ENCODE data around the gene UBE2D2. TPM values are rescaled to one million over a fixed set of nuclear protein-coding genes. Genes with fewer than 3 reads are reported as not detected.
"Not testable (repeated sequence)": the region's sequence is repeated elsewhere in the genome, so short reads cannot be mapped to it uniquely, and the experiment has no call there.

The UBE2D2 gene
- total RNA-seq = 100 to 1,000 TPM; 262 to 289 TPM

DNA sequence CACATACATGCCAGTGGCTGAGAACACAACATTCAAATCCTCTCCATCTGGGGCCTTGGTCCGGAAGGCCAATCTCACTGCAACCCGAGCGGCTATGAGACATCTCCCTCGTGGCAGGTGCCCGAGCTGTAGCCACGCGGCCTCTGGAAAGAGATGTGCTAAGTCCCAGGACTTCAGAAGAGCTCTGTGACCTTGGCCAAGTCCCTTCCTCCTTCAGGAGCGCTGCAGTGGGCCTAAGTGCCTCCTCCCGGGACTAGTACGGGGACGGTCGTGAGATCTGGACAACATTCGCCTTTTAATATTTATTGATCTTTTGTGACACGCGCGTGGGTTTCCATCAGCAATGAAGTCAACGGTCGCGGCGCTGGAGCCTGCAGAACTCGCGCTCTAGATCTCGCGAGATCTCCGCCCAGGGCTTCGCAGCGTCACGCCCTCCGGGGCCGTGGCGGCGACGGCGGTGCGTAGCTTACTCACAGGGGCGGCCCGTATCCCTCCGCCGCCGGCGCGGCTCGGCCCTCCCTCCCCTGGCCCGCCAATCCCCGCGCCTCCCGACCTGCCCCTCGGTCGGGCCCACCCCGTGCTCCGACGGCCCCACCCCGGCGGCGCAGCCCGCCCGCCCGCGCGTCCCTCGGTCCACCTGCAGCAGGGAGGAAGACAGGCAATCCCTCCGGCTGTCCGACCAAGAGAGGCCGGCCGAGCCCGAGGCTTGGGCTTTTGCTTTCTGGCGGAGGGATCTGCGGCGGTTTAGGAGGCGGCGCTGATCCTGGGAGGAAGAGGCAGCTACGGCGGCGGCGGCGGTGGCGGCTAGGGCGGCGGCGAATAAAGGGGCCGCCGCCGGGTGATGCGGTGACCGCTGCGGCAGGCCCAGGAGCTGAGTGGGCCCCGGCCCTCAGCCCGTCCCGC is at the start of gene UBE2D2:
TSS of gene UBE2D2 (plus strand) at position 588 of the 903 bp plus-strand sequence. CDS start 453 bp downstream, outside the sequence.
- intact Hi-C loops (cut with DNase I, micrococcal nuclease) = loop anchor here (1.0 to 10.0 kb wide), 18 partner anchors 14 to 1384 kb away; partner anchors contain the start of genes PURA (in 2 of the 2), SPATA24 (in 2 of the 2), ANKHD1 (in 1 of the 2) and BRD8 (in 1 of the 2)
- Mint-ChIP-seq H3K36me3 (ENCODE audit: low read depth) (peaks cover 33% of the 10 kb centered on the region), H3K27me3 (no peaks in the 10 kb centered on the region), H3K9me3 (ENCODE audit: low read depth) (no peaks in the 10 kb centered on the region), H3K4me3 (peak within 1 kb of the TSS; percentile 99), H3K27ac (peak within 1 kb of the TSS; percentile 99), H3K4me1 (peaks cover 27% of the 10 kb centered on the region)
- peak; percentile 99 for DNase-seq
- ChIA-PET CTCF (interaction anchor here (0.7 to 6.7 kb wide), 11 partner anchors 9 to 150 kb away, joined by 3 to 63 read pairs (median 4); partner anchors contain the start of gene STING1), POLR2A (interaction anchor here (0.6 to 6.2 kb wide), 7 partner anchors 10 to 157 kb away, joined by 3 to 40 read pairs (median 3); partner anchors contain the start of genes SPATA24 and STING1)
- ATAC-seq = peak; percentile 89

DNA sequence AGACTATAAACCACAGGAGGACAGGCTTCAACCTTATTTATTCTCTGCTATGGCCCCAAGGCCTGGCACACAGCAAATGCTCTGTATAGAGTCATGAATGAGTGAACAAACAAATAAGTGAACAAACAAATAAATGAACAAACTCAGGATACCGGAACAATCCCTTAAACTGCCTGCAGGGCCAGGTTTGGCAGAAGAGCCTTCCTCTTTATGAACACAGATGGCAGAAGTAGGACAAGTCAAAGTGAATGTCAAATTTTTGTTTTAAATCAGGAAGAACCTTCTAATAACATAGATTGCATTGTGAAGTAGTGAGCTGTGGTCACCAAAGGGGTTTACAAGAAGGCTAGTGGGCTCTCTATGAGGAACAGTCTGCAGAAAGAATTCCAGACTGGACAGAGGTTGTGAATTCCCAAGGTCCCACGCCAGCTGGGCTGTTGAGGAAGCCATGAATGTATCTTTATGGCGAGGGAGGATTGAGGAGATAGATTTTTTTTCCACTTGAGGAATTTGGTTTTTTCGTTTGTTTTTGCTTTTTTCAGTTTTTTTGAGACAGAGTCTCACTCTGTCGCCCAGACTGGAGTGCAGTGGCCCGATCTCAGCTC is 48.3 kb upstream of the UBE2D2 start:
- H3K4me3 Mint-ChIP-seq = no peak overlapping the region
- no peak for ATAC-seq

DNA sequence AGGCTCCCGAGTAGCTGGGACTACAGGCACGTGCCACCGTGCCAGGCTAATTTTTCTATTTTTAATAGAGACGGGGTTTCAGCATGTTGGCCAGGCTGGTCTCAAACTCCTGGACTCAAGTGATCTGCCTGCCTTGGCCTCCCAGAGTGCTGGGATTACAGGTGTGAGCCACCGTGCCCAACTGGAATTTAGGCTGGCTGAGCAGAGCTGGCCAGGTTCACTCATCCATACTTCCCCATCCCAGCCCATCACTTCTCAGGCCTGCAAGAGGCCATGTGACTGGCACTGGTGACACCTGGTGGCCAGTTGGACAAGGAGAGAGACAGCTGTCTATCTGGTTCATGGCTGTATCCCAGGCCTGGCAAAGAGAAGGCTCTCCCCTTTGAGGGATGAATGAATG is 47.7 kb upstream of the UBE2D2 start:
- ChIA-PET POLR2A (interaction anchor here (2.2 to 2.4 kb wide), 2 partner anchors 31 to 91 kb away, joined by 8 to 9 read pairs; partner anchors contain the start of gene STING1), CTCF (interaction anchor here (0.6 to 10.6 kb wide), 29 partner anchors 14 to 222 kb away, joined by 3 to 254 read pairs (median 4); partner anchors contain the start of genes SMIM33 and STING1)
- not testable (repeated sequence) for H3K9me3 Mint-ChIP-seq (ENCODE audit: low read depth); H3K4me3 Mint-ChIP-seq; H3K36me3 Mint-ChIP-seq (ENCODE audit: low read depth); H3K27me3 Mint-ChIP-seq
- ATAC-seq = peak; percentile 65
- H3K27ac Mint-ChIP-seq = peak overlapping the region; percentile 22
- intact Hi-C loops (cut with DNase I, micrococcal nuclease) = loop anchor here (1.0 to 5.0 kb wide), 6 partner anchors 31 to 221 kb away; partner anchors contain the start of genes STING1 (in 2 of the 2) and MATR3 (in 1 of the 2)
- peaks cover 58% of the 10 kb centered on the region for H3K4me1 Mint-ChIP-seq
- DNase-seq = peak; percentile 89

More for the DNA sequence above, 48.3 kb upstream of the UBE2D2 start:
- no peaks in the 10 kb centered on the region for H3K36me3 Mint-ChIP-seq (ENCODE audit: low read depth)
- no peaks in the 10 kb centered on the region for H3K27me3 Mint-ChIP-seq
- intact Hi-C loops (cut with DNase I, micrococcal nuclease) = loop anchor here (1.0 to 5.0 kb wide), 7 partner anchors 30 to 221 kb away; partner anchors contain the start of genes STING1 (in 2 of the 2), DNAJC18 (in 1 of the 2) and MATR3 (in 1 of the 2)
- DNase-seq = peak; percentile 15
- H3K4me1 Mint-ChIP-seq = peaks cover 55% of the 10 kb centered on the region
- CTCF ChIA-PET = interaction anchor here (0.6 to 10.6 kb wide), 24 partner anchors 14 to 222 kb away, joined by 3 to 254 read pairs (median 4); partner anchors contain the start of genes SMIM33 and STING1
- H3K27ac Mint-ChIP-seq = peak overlapping the region; percentile 16
- POLR2A ChIA-PET = interaction anchor here (1.1 to 2.4 kb wide), 4 partner anchors 31 to 90 kb away, joined by 3 to 9 read pairs (median 6); partner anchors contain the start of gene STING1
- peaks cover 3% of the 10 kb centered on the region for H3K9me3 Mint-ChIP-seq (ENCODE audit: low read depth)

DNA sequence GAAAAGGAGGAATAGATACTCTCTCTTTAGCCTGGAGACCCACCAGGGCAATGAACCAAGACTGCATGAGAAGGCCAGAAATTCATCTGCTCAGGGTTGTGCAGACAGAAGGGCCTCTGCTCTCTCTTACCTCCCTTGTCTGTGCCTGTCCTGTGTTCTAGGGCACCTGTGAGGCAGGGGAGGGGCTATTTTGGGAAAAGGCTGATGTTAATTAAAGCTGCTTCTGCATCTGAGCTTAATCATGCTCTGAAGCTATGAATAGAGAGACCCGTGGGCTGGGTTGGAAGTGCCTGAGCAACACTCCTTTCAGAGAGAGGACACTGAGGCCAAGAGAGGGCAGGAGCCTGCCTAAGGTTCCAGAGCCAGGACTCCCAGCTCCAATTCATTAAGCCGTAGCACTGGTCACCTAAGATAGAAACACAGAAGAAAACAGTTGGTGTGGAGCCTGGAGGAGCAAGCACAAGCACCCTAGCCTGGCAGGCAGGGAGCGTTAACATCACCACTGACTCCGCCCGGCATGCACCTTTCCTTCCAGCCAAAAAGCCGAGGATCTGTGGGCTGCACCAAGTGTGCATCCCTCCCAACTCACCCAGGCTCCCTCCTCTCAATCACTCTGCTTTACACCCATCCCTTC is 47.2 kb upstream of the UBE2D2 start:
- Mint-ChIP-seq H3K36me3 (ENCODE audit: low read depth) (no peaks in the 10 kb centered on the region), H3K4me3 (no peak overlapping the region), H3K27ac (peak overlapping the region; percentile 22), H3K4me1 (peaks cover 60% of the 10 kb centered on the region), H3K27me3 (no peaks in the 10 kb centered on the region), H3K9me3 (ENCODE audit: low read depth) (peaks cover 3% of the 10 kb centered on the region)
- ChIA-PET CTCF (interaction anchor here (0.6 to 10.6 kb wide), 24 partner anchors 17 to 1044 kb away, joined by 3 to 254 read pairs (median 4); partner anchors contain the start of genes CXXC5 and STING1), POLR2A (interaction anchor here (2.2 to 2.4 kb wide), 2 partner anchors 32 to 91 kb away, joined by 8 to 9 read pairs; partner anchors contain the start of gene STING1)
- intact Hi-C loops (cut with DNase I, micrococcal nuclease) = loop anchor here (1.0 to 5.0 kb wide), 6 partner anchors 31 to 222 kb away; partner anchors contain the start of genes STING1 (in 2 of the 2) and MATR3 (in 1 of the 2)
- peak; percentile 15 for DNase-seq
- ATAC-seq = peak; percentile 2

DNA sequence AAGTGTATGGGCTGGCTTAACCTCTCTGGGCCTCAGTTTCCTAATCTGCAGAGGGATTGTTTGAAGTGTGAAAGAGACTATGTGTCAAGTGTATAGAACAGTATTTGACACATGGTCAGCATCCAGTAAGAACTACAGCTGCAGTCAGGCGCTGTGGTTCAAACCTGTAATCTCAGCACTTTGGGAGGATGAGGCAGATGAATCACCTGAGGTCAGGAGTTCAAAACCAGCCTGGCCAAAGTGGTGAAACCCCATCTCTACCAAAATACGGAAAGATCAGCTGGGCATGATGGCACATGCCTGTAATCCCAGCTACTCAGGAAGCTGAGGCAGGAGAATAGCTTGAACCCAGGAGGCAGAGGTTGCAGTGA is 46.7 kb upstream of the UBE2D2 start:
- H3K9me3 Mint-ChIP-seq (ENCODE audit: low read depth) = peaks cover 3% of the 10 kb centered on the region
- POLR2A ChIA-PET = interaction anchor here (0.6 to 2.2 kb wide), 3 partner anchors 9 to 32 kb away, joined by 3 to 8 read pairs (median 3); partner anchors contain the start of gene STING1
- no peaks in the 10 kb centered on the region for H3K27me3 Mint-ChIP-seq
- no peak overlapping the region for H3K4me3 Mint-ChIP-seq
- DNase-seq (peak; percentile 57), ATAC-seq (peak; percentile 33)
- H3K27ac Mint-ChIP-seq = no peak overlapping the region
- CTCF ChIA-PET = interaction anchor here (0.6 to 10.6 kb wide), 14 partner anchors 45 to 1043 kb away, joined by 3 to 254 read pairs (median 4); partner anchors contain the start of genes CXXC5 and DNAJC18
- intact Hi-C loops (cut with DNase I, micrococcal nuclease) = loop anchor here in 1 of 2 experiments (5.0 kb wide), 1 partner anchor 222 kb away; the partner anchor contains the start of gene MATR3
- H3K4me1 Mint-ChIP-seq = peaks cover 60% of the 10 kb centered on the region
- no peaks in the 10 kb centered on the region for H3K36me3 Mint-ChIP-seq (ENCODE audit: low read depth)

DNA sequence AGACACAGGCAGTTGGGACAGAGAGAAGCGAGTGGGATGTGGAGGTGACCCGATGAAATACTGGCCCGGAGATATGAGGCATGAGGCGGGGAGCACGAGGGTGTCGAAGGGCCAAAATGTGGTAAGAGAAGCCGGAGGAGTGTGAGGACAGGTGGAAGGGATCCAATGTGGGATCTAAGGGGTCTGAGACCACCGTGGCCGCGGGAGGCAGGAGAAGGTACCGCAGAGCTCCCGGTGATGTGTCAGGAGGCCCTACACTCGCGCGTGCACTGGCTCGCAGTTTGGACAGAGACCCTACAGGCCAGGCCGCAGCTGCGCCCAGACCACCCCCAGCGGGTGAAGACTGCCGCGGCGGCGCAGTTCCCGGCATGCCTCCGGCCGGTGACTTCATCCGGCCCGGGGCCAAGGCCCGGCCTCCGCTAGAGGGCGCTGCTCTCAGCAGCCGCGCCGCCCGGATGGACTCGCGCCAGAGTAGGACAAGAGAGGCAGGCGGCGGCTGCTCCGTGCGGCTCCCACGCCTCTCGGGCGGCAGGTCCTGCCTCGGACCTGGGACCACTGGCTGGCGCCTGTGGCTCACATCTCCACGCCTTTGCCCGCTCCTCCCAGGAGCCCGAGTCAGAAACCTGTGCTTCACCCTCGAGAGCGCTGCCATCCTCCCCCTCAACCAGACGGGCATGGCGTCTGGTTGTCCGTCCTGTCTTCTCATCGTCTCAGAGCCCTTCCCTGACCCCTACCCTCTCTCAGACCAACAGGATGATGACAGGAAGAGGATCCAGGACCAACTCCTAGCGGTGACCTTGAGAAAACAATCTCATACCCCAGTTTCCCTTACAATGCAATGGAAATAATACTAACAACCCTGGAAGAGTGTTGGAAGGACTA is 43.2 kb upstream of the UBE2D2 start:
- intact Hi-C loops (cut with DNase I, micrococcal nuclease) = loop anchor here (1.0 kb wide), 7 partner anchors 36 to 247 kb away; partner anchors contain the start of genes UBE2D2 (in 2 of the 2), DNAJC18 (in 1 of the 2), SPATA24 (in 1 of the 2) and STING1 (in 1 of the 2)
- peaks cover 30% of the 10 kb centered on the region for H3K4me1 Mint-ChIP-seq
- no peaks in the 10 kb centered on the region for H3K36me3 Mint-ChIP-seq (ENCODE audit: low read depth)
- no peaks in the 10 kb centered on the region for H3K27me3 Mint-ChIP-seq
- DNase-seq = peak; percentile 95
- POLR2A ChIA-PET = no interaction called here
- CTCF ChIA-PET = interaction anchor here (0.6 to 10.6 kb wide), 16 partner anchors 18 to 257 kb away, joined by 3 to 254 read pairs (median 4); partner anchors contain the start of genes DNAJC18 and STING1
- peak overlapping the region; percentile 72 for H3K4me3 Mint-ChIP-seq
- ATAC-seq = peak; percentile 91
- peak overlapping the region; percentile 91 for H3K27ac Mint-ChIP-seq
- H3K9me3 Mint-ChIP-seq (ENCODE audit: low read depth) = no peaks in the 10 kb centered on the region

DNA sequence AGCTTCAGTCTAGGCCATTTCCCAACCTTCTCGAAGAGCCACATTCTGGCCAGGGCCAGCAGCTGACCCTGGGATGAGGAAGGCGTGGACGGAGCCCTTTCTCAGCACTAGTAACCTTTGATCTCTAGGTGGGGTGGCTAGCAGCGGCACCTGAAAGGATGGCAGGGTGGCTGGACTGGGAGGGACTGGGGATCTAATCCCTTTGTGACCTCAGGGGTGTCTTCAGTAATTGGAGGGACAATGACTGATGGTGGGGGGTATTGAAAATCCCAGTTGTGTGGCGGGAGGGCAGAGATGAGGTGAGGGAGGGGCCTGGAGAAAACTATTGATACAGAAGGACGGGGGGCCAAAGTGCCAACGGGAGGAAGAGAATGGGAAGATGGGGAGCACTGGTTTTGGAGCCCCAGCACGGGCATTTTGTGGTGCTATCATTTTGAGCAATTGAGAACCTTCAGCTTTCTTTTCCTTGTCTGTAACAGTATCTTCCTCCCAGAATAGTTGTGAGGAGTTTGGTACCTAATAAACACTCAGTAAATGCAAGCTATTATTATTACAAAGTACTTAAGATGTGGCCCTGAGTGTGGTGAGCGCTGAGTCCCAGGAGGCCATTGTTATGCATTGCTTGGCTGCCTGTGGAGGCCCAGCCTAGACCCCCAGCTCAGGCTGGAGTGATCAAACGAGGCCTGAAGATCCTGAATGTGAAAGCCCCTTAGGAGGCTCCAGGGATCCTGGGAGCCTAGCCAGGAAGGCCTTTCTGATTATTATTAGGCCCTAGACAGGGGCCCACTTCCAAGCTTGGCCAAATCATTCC is 37.3 kb upstream of the UBE2D2 start:
- Mint-ChIP-seq H3K27me3 (no peaks in the 10 kb centered on the region), H3K4me1 (peaks cover 2% of the 10 kb centered on the region), H3K36me3 (ENCODE audit: low read depth) (no peaks in the 10 kb centered on the region), H3K9me3 (ENCODE audit: low read depth) (no peaks in the 10 kb centered on the region), H3K27ac (no peak overlapping the region), H3K4me3 (no peak overlapping the region)
- no peak for ATAC-seq
- intact Hi-C loops (cut with DNase I, micrococcal nuclease) = no loop called here
- ChIA-PET CTCF (interaction anchor here (0.6 to 1.5 kb wide), 3 partner anchors 17 to 101 kb away, joined by 3 to 4 read pairs (median 3); no protein-coding TSS in a partner anchor), POLR2A (no interaction called here)
- no peak for DNase-seq

DNA sequence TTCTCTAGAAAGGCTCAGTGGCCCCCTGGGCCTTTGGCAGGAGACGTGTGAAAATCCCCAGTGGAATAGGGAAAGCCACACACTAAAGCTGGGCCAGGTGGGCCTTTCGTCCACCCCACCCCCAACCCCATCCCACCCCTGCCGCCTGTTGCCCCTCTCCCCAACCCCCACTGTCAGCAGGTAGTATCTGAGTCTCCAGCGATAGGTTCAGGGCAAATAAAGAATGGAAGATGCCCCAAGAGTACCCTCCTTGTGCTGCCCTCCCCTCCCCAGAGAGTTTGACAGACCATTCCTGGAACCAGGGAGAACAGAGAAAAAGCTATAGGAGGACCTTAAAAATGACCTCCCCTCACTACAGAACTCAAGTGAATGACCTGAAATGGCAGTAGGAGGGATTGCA is 36.7 kb upstream of the UBE2D2 start:
- no peaks in the 10 kb centered on the region for H3K4me1 Mint-ChIP-seq
- H3K27ac Mint-ChIP-seq = no peak overlapping the region
- ChIA-PET CTCF (interaction anchor here (0.6 to 1.5 kb wide), 3 partner anchors 18 to 102 kb away, joined by 3 to 4 read pairs (median 3); no protein-coding TSS in a partner anchor), POLR2A (no interaction called here)
- DNase-seq (no peak), ATAC-seq (no peak)
- H3K4me3 Mint-ChIP-seq = no peak overlapping the region
- intact Hi-C loops (cut with DNase I, micrococcal nuclease) = no loop called here
- no peaks in the 10 kb centered on the region for H3K27me3 Mint-ChIP-seq
- H3K9me3 Mint-ChIP-seq (ENCODE audit: low read depth) = no peaks in the 10 kb centered on the region
- H3K36me3 Mint-ChIP-seq (ENCODE audit: low read depth) = no peaks in the 10 kb centered on the region
